ENCODE results near the gene MPP2. TPM values are rescaled to one million over a fixed set of nuclear protein-coding genes. Genes with fewer than 3 reads are reported as not detected.

The MPP2 gene
- total and polyA plus RNA-seq, 2 of the 13 experiments (the other 11 are each of a cell fraction or from before 2014, with no cell fraction given), result 0.20 to 1.7 TPM

DNA sequence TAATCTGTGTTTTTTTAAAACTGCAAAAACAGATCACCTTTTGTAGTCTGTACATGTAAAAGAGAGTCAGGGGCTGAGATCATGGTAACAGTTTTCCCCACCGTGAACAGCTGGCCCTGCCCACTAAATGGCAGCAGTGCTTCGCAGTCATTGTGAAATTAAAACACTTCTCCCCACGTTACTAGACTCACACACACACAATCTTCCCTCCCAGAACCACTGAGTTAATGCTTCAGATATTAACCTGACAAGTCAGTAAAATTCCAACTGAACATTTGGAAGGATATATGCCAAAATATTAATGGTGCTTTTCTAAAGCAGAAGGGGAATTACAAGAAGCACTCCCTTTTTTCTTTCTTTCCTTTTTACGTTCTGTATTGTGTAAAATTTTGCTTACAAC, 61.6 kb downstream of the MPP2 start:
- POLR2A ChIA-PET, result interaction anchor here (1.3 to 1.5 kb wide), 2 partner anchors 56 to 67 kb away, joined by 3 to 7 read pairs; partner anchors contain the start of gene DUSP3
- in situ Hi-C loops (cut with HindIII; ENCODE audit: extremely low pct_ligation_motif_present, low pct_unique_long_range_greater_than_20kb) (loop anchor here (5.0 kb wide), 1 partner anchor 53 kb away; no protein-coding TSS in a partner anchor), intact Hi-C loops (cut with micrococcal nuclease; ENCODE audit: unreplicated experiment) (loop anchor here (1.0 kb wide), 3 partner anchors 55 to 151 kb away; no protein-coding TSS in a partner anchor)
- H3K4me3 ChIP-seq (replicated peaks in 1 of 3; ENCODE audit: insufficient read depth in 1 of 3, low read depth in 2 of 3, low read length in 3 of 3), result no peak overlapping the region
- no peak for DNase-seq (ENCODE audit: low spot score)
- H3K79me2 ChIP-seq (ENCODE audit: insufficient read depth, low read length), result no peaks in the 10 kb centered on the region
- TF ChIP-seq ERF (CRISPR knock-in tag; IDR thresholded peaks at IDR 0.05), result peak; percentile 5; the same call in 1 of the 2 replicates
- TF ChIP-seq, protein P1, sequence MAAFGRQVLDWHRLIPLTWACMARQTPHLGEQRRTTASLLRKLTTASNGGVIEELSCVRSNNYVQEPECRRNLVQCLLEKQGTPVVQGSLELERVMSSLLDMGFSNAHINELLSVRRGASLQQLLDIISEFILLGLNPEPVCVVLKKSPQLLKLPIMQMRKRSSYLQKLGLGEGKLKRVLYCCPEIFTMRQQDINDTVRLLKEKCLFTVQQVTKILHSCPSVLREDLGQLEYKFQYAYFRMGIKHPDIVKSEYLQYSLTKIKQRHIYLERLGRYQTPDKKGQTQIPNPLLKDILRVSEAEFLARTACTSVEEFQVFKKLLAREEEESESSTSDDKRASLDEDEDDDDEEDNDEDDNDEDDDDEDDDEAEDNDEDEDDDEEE (CRISPR knock-in tag; IDR thresholded peaks at IDR 0.05), result 0 out of 2 replicates have a peak, but pooled peaks have one; percentile 0
- no peak for TF ChIP-seq CBX5 (CRISPR knock-in tag; IDR thresholded peaks at IDR 0.05; ENCODE audit: borderline replicate concordance)
- H2AFZ ChIP-seq (ENCODE audit: low read length), result no peak overlapping the region
- no peak overlapping the region for H3K9ac ChIP-seq (ENCODE audit: insufficient read depth, low read depth, low read length)
- H3K4me1 ChIP-seq (ENCODE audit: insufficient read depth, low read length), result peaks cover 11% of the 10 kb centered on the region
- peaks cover 4 to 39% of the 10 kb centered on the region in 2 experiments for H3K27me3 ChIP-seq (ENCODE audit: control insufficient read depth in 1 of 2, insufficient read depth in 2 of 2, low read length in 2 of 2)
- H3K36me3 ChIP-seq (replicated peaks in 1 of 2; ENCODE audit: control insufficient read depth in 1 of 2, insufficient read depth in 2 of 2, low read length in 2 of 2), result no peaks in the 10 kb centered on the region
- FAIRE-seq, result no peak
- H3K27ac ChIP-seq (ENCODE audit: extremely low read length, insufficient read depth, low read length), result no peak overlapping the region
- BruUV-seq (replicated peaks), result no TSS peak
- WGBS (ENCODE audit: low lambda C conversion rate), result 6% methylated on average over 4 of the region's 4 CpGs
- peak overlapping the region; percentile 38; the same call in 1 of the 2 replicates for H3K4me2 ChIP-seq (ENCODE audit: low read depth, low read length)
- no peaks in the 10 kb centered on the region for H3K9me3 ChIP-seq (ENCODE audit: low read length)
- no peak for ATAC-seq
- no peaks in the 10 kb centered on the region for H4K20me1 ChIP-seq (ENCODE audit: insufficient read depth, low read length)
- CTCF ChIA-PET (ENCODE audit: low intra/inter-chr PET ratio, low total read pairs), result interaction anchor here (1.2 to 2.7 kb wide), 4 partner anchors 55 to 151 kb away, joined by 4 to 31 read pairs (median 17); no protein-coding TSS in a partner anchor

DNA sequence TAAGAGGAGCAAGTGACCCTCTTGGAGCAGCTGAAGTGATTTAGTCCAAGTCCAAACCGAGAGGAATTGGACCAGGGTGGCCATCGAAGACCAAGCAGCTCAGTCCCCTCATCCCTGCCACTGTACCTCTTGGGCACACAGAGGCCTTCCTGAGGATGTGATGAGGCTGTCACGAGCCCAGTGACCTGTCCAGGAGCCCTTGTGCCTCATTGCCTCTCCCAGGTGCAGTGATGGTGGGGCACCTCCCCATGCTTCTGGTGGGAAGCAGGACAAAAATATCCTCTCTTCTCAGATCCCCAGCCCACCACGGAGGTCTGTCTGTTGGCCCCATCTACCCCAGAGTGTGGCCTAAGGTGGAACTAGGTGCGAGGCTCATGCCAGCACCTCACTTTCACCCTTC, 63.1 kb downstream of the MPP2 start:
- Histone ChIP-seq H2AFZ (ENCODE audit: low read length) (no peak overlapping the region), H3K9me3 (ENCODE audit: low read length) (no peaks in the 10 kb centered on the region), H3K79me2 (ENCODE audit: insufficient read depth, low read length) (no peaks in the 10 kb centered on the region), H3K4me3 (replicated peaks in 1 of 3; ENCODE audit: insufficient read depth in 1 of 3, low read depth in 2 of 3, low read length in 3 of 3) (no peak overlapping the region), H3K4me1 (ENCODE audit: insufficient read depth, low read length) (peaks cover 26% of the 10 kb centered on the region), H3K27ac (ENCODE audit: extremely low read length, insufficient read depth, low read length) (no peak overlapping the region), H3K9ac (ENCODE audit: insufficient read depth, low read depth, low read length) (no peak overlapping the region), H3K27me3 (ENCODE audit: control insufficient read depth in 1 of 2, insufficient read depth in 2 of 2, low read length in 2 of 2) (peaks cover 4 to 39% of the 10 kb centered on the region in 2 experiments), H3K4me2 (ENCODE audit: low read depth, low read length) (no peak overlapping the region), H3K36me3 (replicated peaks in 1 of 2; ENCODE audit: control insufficient read depth in 1 of 2, insufficient read depth in 2 of 2, low read length in 2 of 2) (no peaks in the 10 kb centered on the region), H4K20me1 (ENCODE audit: insufficient read depth, low read length) (no peaks in the 10 kb centered on the region)
- DNase-seq (ENCODE audit: low spot score), result no peak
- CTCF ChIA-PET (ENCODE audit: low intra/inter-chr PET ratio, low total read pairs), result interaction anchor here (1.1 kb wide), 1 partner anchor 84 kb away, joined by 3 read pairs; no protein-coding TSS in a partner anchor
- no peak for ATAC-seq
- POLR2A ChIA-PET, result no interaction called here
- FAIRE-seq, result no peak
- intact Hi-C loops (cut with micrococcal nuclease; ENCODE audit: unreplicated experiment), result no loop called here
- 4% methylated on average over 4 of the region's 5 CpGs for WGBS (ENCODE audit: low lambda C conversion rate)
- in situ Hi-C loops (cut with HindIII; ENCODE audit: extremely low pct_ligation_motif_present, low pct_unique_long_range_greater_than_20kb), result no loop called here
- no TSS peak for BruUV-seq (replicated peaks)
- TF ChIP-seq, protein P2, sequence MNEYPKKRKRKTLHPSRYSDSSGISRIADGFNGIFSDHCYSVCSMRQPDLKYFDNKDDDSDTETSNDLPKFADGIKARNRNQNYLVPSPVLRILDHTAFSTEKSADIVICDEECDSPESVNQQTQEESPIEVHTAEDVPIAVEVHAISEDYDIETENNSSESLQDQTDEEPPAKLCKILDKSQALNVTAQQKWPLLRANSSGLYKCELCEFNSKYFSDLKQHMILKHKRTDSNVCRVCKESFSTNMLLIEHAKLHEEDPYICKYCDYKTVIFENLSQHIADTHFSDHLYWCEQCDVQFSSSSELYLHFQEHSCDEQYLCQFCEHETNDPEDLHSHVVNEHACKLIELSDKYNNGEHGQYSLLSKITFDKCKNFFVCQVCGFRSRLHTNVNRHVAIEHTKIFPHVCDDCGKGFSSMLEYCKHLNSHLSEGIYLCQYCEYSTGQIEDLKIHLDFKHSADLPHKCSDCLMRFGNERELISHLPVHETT (CRISPR knock-in tag; conservative IDR thresholded peaks at IDR 0.05), result no peak
- TF ChIP-seq CHD2 (IDR thresholded peaks at IDR 0.05; ENCODE audit: low read depth, low read length) (no peak), ZNF607 (CRISPR knock-in tag; IDR thresholded peaks at IDR 0.05; ENCODE audit: borderline replicate concordance) (no peak), ZNF335 (CRISPR knock-in tag; IDR thresholded peaks at IDR 0.05) (no peak), ZNF720 (CRISPR knock-in tag; IDR thresholded peaks at IDR 0.05) (no peak), EEA1 (CRISPR knock-in tag; IDR thresholded peaks at IDR 0.05; ENCODE audit: borderline replicate concordance) (no peak), MAZ (IDR thresholded peaks at IDR 0.05; ENCODE audit: borderline replicate concordance, low read depth, low read length) (no peak), MAZ (CRISPR knock-in tag; IDR thresholded peaks at IDR 0.05; ENCODE audit: low read depth) (no peak), ATF7-NPFF (CRISPR knock-in tag; IDR thresholded peaks at IDR 0.05; ENCODE audit: low read depth) (no peak), ZNF282 (IDR thresholded peaks at IDR 0.05; ENCODE audit: partially characterized antibody) (no peak), ZFX (CRISPR knock-in tag; IDR thresholded peaks at IDR 0.05; ENCODE audit: low read depth) (no peak), SKI (IDR thresholded peaks at IDR 0.05; ENCODE audit: partially characterized antibody) (no peak), DR1 (CRISPR knock-in tag; IDR thresholded peaks at IDR 0.05) (no peak), MAFG (CRISPR knock-in tag; IDR thresholded peaks at IDR 0.05) (no peak)

Measured in HepG2 (cell line).